ENCODE measurements around the gene CHRNA9.

CHRNA9 gene

DNA sequence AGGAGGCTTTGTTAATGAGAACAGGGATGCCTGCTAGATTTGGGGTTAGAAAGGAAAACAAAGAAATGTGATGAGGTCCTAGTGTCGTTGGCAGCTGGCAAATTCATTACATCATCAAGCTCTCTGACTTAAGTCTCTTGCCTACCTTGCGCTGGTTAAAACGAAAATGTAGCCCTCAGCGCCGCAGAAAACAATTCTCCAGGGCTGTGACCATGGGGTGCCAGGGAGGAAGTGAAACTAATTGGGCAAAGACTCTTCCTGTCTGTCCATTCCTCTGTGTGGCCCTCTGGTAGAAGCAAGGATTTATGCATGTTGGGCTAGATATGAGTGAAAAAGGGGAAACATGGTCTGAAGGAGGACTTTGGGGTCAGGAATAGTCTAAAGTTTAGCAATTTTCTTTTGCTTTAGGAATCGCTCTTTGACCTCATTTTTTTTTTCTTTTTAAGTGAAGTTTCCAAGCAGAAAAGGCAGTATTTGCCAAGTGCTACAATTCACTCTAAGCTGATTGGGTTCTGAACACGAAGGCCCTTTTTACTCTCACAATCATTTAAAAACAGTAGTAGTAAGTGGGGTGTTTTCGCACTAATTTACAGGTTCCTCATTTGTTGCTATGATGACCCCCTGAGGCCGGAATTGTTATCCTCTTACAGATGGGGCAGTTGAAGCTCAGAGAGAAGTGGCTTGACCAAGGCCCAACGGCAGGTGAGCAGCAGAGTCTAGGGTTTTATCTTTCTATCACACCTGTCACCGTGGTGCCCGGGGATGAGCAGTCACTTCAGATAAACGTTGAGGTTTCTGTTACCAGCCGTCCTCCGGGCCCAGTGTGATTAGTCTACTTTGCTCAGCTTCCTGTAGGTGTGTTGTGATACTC is 27.3 kb upstream of the CHRNA9 start:
- in situ Hi-C loops (cut with MboI; ENCODE audit: low sequenced_read_pairs), result loop anchor here (25.0 kb wide), 1 partner anchor 146 kb away; no protein-coding TSS in a partner anchor

DNA sequence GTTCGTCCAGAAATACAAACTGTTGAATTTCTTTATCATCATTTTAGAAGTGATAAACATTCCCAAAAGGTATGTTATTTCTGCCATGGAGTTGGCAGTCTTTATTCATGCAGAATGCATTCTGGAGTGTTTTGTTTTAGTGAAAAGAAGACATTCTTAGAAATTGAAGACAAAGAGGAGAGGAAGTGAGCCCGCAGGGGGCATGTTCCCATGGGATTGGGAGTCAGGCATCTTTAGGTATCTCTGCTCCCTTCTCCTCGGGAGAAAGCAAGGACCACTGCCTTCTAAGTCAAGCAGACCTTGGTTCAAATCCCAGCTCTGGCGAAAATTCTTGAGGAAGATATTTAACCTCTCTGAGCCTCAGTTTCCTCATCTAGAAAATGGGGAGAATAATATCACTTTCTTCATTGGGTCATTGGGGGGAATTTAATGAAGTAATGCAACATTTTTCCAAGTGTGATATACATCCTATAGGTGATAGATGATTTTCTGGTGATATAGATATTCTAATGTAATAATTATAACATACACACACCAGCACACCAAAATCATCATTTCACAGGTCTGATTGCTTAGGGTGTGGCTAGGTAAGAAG is 26.5 kb upstream of the CHRNA9 start:
- in situ Hi-C loops (cut with MboI; ENCODE audit: low sequenced_read_pairs), result loop anchor here (25.0 kb wide), 1 partner anchor 146 kb away; no protein-coding TSS in a partner anchor

DNA sequence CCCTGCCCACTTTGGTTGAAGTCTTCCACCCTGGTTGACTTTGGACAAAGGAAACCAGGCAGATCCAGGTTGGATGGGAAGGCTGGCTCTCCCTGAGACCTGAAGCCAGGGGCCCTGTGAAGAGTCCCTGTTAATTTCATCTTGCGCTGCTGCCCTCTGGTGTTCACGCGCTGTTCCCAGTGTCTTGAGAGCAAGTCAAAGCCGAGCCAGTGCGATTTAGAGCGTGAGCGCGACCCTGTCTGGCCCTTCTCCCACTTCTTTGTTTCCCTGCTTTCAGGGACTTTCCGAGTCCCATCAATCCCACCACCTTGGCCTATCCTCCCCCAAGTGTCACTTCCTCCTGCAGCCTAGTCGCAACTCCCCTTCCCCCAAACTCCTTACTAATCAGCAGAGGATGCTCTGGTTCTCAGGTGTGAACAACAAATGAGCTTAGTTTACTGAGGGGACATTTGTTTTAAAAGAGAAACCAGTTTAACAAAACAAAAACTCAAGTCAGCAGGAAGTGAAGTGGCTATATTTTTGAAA is 25.8 kb upstream of the CHRNA9 start:
- in situ Hi-C loops (cut with MboI; ENCODE audit: low sequenced_read_pairs), result loop anchor here (25.0 kb wide), 1 partner anchor 147 kb away; no protein-coding TSS in a partner anchor

DNA sequence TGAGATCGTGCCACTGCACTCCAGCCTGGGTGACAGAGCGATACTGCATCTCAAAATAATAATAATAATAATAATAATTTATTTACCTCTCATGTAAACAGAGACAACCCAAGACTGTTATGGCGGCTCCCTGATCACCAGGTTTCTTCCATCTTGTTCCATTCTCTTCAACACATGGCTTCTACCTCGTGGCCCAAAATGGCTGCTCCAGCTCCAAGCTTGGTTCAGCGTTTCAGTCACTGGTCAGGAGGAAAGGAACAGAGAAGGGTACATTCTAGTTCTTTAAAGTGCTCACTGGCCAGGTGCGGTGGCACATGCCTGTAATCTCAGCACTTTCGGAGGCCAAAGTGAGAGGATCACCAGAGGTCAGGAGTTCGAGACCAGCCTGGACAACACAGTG is 24.9 kb upstream of the CHRNA9 start:
- in situ Hi-C loops (cut with MboI; ENCODE audit: low sequenced_read_pairs), result loop anchor here (25.0 kb wide), 1 partner anchor 148 kb away; no protein-coding TSS in a partner anchor

DNA sequence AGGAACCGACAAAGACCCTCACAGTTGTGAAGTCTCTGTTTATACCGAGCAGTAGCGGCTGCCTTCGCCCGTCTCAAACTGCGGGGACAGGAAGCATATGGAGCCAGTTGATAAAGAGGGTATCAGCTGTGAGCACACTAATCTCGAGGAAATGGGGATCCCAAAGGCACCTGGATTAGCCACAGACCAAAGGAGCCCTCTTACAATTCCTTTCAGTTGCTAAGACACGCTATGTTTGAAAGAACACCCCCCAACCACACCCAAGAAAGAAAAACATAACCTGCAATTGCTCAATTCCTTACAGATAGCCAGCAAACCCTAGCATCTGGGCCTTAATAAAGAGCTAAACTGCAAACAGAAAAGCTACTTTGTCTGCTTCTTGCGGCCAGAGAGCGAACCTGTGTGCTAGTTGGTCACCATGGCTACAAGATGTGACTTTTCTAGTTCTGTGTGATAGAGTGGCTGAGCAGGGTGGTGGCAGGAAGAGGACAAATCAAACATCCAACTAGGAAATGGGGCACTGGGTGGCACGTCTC is 23.3 kb upstream of the CHRNA9 start:
- in situ Hi-C loops (cut with MboI; ENCODE audit: low sequenced_read_pairs), result loop anchor here (25.0 kb wide), 1 partner anchor 150 kb away; no protein-coding TSS in a partner anchor

DNA sequence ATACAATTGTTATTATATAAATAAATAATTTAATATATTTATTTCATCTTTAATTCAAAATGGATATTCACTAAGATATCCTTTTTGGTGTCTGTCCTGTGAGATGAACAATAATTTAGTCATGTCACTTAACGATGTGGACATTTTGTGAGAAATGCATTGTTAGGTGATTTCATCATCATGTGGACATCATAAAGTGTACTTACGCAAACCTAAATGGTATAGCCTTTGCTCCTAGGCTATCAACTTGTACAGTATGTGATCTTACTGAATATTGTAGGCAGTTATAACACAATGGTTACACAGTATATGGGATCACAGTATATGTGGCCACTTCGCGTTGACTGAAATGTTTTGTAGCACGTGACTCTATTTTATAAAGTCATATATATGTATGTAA is 20.2 kb upstream of the CHRNA9 start:
- in situ Hi-C loops (cut with MboI; ENCODE audit: low sequenced_read_pairs), result loop anchor here (25.0 kb wide), 1 partner anchor 153 kb away; no protein-coding TSS in a partner anchor

DNA sequence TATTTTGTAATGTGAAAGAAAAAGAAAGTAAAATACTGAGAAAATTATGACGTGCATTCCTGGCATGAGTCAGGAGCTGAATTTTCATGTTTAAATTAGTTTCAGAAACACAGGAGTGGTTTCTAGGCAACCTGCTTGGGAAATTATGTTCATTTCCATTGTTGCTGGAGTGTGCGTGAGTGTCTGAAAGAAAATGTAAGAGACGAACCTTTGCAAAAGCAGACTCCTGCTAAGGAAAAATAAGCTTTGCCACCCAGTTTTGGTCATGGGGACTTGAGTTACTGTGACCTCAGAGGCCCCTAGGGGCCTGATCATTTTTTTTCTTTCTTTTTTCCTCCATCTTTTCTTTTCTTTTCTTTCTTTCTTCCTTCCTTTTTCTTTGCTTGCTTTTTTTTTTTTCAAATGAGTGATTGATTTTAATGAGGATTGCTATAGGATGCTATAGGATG is 18.8 kb upstream of the CHRNA9 start:
- in situ Hi-C loops (cut with MboI; ENCODE audit: low sequenced_read_pairs), result loop anchor here (25.0 kb wide), 1 partner anchor 154 kb away; no protein-coding TSS in a partner anchor

DNA sequence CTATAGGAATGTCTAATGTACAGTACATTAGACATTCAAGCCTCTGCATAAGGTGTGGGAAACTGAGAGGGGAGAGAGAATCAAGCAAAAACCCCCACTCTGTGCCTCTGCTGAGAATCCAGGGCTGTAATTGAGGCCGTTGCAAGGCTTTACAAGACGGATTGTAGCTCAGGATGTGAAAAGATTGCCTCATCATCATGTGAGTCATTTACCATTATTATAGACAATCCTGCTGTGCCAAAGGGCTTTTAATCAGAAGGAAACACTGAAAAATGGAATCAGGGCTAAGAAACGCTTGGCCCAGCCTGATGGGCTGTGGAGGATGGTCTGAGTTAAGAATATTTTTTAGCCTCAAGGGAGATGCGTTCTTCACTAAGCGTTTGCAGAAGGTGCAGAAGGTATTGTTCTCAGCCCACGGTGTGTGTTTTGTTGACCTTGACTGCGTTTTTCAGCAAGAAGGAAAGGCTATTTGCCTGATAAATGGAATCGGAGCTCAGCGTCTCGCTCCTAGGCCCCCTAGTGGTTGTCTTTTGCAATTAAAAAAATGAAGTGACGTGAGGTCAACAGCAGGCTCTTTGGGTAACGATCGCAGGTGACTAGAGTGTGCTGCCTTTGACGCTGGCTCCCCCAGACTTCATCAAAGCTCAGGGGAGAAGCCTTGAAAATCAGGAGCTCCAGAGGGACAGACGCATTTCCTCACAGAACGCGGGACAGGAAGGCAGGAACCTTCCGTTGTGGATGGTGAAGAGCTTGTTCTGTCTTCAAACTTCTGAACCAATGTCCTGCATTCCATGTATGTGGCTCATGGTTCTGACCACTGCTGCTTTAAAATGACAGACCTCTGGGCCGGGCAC is 18.1 kb upstream of the CHRNA9 start:
- in situ Hi-C loops (cut with MboI; ENCODE audit: low sequenced_read_pairs), result loop anchor here (25.0 kb wide), 1 partner anchor 155 kb away; no protein-coding TSS in a partner anchor

DNA sequence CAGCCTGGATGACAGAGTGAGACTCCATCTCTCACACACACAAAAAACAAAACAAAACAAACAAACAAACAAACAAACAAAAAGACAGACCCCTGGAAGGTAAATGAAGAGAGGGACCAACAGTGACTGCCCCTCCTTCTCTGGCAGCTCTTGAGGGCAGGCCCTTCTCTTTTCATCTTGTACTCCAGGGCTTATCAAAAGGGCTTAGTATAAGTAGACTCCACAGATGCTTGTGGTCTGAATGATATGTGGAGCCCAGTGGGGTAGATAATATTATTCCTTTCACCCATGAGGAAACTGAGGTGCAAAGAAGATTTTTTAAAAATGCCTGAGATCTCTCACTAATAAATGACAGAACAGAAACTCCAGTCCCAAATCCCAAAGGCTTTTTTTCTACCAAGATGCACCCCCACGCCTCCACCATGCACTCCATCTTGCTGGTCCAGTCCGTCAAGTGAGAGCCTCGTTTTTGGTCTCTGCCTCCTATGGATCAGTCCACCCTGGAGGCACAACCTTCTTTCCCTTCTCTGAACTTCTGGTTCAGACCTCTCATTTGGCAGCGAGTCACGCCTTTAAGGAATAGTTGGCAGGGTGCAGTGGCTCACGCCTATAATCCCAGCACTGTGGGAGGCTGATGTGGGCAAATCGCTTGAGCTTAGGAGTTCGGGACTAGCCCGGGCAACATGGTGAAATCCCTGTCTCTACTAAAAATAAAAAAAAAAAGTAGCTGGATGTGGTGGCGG is 17.0 kb upstream of the CHRNA9 start:
- in situ Hi-C loops (cut with MboI; ENCODE audit: low sequenced_read_pairs), result loop anchor here (25.0 kb wide), 1 partner anchor 156 kb away; no protein-coding TSS in a partner anchor

DNA sequence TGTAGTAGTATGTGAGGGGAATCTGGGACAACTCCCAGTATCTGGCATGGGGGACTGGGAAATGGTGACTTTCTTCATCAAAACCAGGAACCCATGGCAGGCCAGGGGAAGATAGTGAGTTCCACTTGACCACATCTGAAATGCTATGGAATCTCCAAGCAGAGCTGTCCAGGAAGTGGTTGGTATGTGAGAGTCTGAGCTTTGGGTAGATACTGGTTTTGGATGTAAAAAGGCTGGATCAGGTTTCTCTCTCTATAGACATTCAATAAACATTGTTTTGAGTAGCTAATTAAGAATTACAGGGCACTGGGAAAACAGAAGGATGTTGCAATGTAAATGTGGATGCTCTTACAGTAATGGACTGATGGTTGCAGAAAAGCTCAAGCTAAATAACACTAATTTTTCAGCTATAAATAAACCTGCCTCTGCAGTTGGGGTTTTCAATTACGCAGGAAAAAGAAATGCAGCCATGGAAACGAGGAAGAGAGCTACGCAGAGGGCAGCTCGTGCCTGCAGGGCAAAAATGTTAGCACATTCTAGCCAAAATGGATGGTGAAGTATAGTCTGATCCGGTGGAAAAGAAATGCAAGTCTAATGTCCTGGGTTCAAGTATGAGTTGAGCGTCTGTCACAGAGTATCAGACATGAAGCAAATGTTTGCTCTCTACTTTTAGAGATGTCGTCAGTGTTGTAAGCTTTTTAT is 13.4 kb upstream of the CHRNA9 start:
- in situ Hi-C loops (cut with MboI; ENCODE audit: low sequenced_read_pairs), result loop anchor here (25.0 kb wide), 1 partner anchor 159 kb away; no protein-coding TSS in a partner anchor

DNA sequence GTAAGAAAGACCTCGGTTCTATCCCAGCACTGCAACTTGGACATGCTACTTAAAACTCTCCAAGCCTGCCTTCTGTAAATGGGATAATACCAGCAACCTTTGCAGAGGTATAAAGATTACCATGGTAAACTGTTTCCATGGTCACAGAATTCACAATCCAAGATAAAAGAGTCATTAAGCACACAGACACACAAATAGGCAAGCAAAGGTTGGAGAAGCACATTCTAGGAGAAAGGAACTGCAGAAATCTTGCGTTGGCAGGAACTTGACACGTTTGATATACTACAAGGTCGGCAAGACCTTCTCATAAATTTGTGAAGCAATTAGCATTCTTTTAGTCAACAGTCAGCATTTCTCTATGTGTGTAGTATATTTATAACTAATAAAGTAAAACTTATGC is 12.3 kb upstream of the CHRNA9 start:
- in situ Hi-C loops (cut with MboI; ENCODE audit: low sequenced_read_pairs), result loop anchor here (25.0 kb wide), 1 partner anchor 161 kb away; no protein-coding TSS in a partner anchor

DNA sequence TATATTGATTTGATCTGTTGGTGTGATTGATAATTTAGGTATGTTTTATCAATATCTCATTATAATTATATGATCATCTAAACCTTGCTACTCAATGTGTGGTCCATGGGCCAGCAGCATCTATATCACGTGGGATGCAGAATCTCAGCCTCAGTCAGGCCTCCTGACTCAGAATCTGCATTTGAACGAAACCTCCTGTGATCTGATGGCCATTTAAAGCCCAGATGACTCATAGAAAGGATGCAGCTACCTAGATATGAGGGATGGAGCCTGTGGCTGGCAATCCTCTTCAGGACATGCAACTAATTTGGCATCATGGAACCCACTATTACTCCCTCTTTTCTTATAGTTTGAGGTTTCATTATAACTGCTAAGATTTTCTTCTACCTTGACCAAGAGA is 11.3 kb upstream of the CHRNA9 start:
- in situ Hi-C loops (cut with MboI; ENCODE audit: low sequenced_read_pairs), result loop anchor here (25.0 kb wide), 1 partner anchor 162 kb away; no protein-coding TSS in a partner anchor

DNA sequence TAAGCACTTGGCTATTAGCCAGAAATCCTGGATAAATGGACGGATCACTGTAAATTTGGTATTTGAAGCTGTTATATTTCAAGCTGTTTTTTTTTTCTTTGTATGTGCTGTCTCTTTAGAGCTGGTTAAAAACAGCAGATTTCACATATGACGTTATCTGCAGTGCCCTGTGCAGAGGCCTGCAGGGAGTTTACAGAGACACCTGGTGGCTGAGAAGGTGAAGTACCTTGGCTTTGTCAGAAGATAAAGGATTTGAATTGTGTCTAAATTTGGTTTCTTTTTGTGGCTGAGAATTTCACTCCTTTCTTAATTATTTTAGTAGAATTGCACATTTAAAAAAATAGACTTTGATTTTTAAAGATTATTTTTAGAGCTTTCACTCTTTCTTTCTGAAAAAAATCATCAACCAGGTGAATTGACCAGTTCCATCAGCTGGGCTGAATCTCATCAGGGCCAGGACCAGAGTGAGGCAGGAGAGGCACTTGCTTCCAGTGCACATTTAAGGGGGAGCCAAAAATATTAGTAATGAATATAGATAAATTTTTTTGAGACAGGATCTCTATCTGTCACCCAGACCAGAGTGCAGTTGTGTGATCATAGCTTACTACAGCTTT is 9.6 kb upstream of the CHRNA9 start:
- in situ Hi-C loops (cut with MboI; ENCODE audit: low sequenced_read_pairs), result no loop called here

DNA sequence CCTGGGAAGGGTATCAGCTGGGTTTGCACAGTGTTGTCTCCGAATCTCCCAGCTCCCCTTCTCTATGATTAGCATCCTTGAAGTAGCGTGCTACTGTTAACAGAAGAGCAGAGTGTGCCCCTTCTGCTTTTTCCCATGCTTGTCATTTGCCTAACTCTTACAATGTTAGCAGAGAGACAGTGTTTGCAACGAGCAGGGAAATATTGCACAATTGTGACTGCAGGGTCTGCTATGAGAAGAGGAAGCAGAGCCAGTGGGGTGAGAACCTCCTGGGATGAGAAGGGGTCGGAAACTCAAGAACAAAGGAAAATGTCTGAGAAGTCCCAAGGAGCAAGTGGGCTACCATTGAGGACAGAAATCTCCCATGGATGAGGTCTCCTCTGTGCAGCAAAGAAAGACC is 7.8 kb upstream of the CHRNA9 start:
- in situ Hi-C loops (cut with MboI; ENCODE audit: low sequenced_read_pairs), result no loop called here

DNA sequence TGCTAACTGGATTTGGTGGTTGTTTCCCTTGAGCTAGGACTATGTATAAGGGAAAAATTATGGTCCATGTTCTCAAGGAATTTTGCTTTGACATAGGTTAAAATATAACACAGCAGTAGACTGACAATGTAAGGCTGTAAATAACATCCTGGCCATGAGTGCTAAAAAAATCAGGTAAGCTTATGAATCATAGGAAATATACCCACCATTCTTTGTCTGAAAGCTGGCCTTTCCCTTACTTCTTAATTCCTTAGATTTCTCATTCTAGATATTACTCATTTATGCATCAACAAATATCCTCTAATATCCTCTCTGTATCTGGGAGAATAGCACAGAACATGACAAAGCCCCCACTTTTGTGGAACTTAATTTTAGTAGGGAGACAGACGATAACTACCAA is 6.8 kb upstream of the CHRNA9 start:
- in situ Hi-C loops (cut with MboI; ENCODE audit: low sequenced_read_pairs), result no loop called here

DNA sequence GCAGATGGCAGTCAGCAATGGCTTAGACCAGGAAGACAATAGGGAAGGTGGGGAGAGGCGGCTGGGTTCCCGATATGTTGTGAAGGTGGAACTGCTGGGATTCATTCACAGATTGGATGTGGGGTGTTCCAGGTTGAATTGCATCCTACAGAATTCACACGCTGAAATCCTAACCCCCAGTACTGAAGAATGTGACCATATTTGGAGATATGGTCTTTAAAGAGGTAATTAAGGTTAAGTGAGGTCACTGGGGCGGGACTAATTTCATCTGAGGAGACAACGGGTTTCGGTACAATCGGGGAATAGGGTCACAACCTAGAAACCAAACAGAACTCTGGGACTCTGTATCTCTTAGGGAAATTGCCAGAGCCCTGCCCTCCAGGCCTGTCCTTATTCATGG is 5.3 kb upstream of the CHRNA9 start:
- in situ Hi-C loops (cut with MboI; ENCODE audit: low sequenced_read_pairs), result no loop called here

DNA sequence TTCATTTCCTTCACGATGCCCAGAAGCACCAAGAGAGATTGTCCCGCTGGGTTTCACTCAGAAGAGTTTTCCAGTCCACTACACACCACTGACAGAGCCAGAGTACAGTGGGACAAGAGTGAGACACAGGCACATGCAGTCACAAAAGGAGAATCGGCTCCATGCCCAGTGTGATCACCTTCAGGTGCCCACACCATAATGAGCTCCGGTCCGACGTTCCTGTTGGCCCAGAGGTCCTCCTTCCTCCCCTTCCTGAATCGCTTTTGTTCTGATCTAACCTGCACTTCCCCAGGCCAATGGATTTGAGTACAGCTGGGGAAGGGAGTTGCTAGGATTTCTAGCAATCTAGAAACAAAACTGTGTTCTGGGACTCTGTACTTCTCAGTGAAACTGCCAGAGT is 4.6 kb upstream of the CHRNA9 start:
- in situ Hi-C loops (cut with MboI; ENCODE audit: low sequenced_read_pairs), result no loop called here

DNA sequence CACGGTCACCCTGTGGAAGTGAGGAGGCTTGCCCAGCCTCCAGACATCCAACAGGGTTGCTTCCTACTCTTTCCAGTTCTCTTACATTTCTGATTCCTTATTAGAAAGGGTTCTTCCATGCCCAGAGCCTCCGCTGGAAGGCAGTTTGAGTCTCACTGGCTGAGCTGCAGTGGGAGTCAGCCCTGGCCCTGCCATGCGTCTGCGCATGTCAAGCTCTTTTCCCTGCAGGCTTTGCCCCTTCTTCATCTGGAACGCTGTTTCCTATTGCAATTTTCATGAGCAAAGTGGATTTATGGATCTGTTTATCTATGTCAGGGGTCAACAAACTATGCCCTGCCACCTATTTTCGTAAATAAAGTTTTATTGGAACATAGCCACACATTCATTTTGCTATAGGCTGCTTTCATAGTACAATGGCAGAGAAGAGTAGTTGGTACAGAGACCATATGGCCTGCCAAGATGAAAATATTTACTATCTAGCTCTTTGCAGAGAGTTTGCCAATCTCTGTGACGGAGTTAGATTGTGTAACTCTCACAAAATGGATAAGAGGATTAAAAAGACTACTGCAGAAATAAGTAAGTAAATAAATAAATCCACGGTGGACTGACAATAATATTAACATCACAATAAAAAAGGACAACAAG is 3.9 kb upstream of the CHRNA9 start:
- in situ Hi-C loops (cut with MboI; ENCODE audit: low sequenced_read_pairs), result no loop called here
